Stimulated activated CD4-positive, alpha-beta T cell treated with anti-CD3 and anti-CD28 coated beads, Interleukin-4, amount 100 ng/mL, for 48 hours (primary cell): ENCODE results near the gene IPO5.
"Not testable (repeated sequence)": the region's sequence is repeated elsewhere in the genome, so short reads cannot be mapped to it uniquely, and the experiment has no call there.

Experiments used
- DNase-seq, 2 donors: peaks; one replicate each; pipeline ENCODE4 v3.0.0-alpha.2; 2020; ENCODE audit warnings: low read depth in 2 of 2

Gene IPO5

DNA sequence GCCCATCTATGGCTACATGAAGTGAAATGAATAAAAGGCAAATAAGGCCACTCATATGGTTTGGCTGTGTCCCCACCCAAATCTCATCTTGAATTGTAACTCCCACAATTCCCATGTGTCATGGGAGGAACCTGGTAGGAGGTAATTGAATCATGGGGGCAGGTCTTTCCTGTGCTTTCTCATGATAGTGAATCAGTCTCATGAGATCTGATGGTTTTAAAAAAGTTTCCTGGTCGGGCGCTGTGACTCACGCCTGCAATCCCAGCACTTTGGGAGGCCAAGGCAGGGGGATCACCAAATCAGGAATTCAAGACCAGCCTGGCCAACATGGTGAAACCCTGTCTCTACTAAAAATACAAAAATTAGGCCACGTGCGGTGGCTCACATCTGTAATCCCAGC, 4.2 kb upstream of the IPO5 start:
- not testable (repeated sequence) for DNase-seq

DNA sequence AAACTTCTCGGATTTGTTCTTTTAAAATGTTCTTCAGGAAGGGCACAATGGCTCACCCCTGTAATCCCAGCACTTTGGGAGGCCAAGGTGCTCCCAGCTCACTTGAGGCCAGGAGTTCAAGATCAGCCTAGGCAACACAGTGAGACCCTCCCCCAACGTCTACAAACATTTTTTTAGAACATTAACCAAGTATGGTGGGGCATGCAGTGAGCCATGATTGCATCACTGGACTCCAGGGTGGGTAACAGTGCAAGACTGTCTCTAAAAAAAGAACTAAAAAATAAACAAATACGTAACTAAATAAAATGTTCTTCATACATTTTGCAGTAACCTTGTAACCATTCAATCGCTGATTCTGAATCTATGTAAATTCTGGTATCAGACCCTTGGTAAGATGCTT, 2.1 kb upstream of the IPO5 start:
- DNase-seq, result no peak

DNA sequence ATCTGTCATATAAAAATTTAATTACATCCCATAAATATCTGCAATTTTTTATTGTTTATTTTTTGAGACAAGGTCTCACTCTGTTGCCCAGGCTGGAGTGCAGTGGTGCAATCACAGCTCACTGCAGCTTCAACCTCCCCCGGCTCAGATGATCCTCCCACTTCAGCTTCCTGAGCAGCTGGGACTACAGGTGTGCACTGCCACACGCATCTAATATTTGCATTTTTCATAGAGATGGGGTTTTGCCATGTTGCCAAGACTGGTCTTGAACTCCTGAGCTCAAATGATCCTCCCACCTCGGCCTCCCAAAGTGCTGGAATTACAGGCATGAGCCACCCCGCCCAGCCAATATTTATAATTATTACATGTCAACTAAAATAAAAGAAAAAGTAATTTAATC, 644 bp upstream of the IPO5 start:
- DNase-seq, result not testable (repeated sequence)

DNA sequence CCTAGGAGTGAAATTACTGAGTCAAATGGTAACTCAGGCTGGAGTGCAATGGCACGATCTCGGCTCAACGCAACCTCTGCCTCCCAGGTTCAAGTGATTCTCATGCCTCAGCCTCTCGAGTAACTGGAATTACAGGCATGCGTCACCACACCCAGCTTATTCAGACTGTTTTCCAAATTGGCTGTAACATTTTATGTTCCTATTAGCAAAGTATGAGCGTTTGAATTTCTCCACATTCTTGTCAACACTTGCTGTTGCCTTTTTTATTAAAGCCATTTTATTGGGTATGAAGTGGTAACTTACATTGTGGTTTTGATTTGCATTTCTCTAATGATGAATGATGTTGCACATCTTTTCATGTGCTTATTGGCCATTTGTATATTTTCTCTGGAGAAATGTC, 7.9 kb downstream of the IPO5 start:
- DNase-seq, result no peak

DNA sequence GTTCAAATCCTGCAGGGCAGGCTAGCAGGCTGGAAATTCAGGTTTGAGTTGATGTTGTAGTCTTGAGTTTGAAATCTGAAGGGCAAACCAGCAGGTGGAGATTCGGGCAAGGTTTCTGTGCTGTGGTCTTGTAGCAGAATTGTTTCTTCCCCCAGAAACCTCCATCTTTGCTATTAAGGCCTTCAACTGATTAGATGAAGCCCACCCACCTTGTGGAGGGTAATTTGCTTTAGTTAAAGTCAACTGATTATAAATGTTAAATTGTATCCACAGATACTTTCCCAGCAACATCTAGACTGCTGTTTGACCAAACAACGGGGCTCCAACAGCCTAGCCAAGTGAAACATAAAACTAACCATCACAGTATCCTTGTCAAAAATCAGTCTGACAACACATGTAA, 9.4 kb downstream of the IPO5 start:
- DNase-seq, result no peak

DNA sequence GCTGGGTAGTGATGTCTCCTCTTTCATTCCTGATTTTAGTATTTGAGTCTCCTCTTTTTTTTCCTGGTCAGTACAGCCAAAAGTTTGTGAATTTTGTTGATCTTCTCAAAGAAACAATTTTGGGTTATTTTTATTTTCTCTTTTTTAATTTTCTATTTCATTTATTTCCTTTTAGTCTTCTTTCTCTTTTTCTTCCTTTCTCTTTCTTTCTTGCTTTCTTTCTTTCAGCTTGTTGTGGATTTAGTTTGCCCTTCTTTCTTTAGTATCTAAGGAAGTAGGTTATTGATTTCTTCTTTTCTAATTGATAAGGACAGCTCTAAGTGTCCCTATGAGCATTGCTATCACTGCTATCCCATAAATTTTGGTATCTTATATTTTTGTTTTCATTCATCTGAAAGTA, 13.8 kb downstream of the IPO5 start:
- no peak for DNase-seq

DNA sequence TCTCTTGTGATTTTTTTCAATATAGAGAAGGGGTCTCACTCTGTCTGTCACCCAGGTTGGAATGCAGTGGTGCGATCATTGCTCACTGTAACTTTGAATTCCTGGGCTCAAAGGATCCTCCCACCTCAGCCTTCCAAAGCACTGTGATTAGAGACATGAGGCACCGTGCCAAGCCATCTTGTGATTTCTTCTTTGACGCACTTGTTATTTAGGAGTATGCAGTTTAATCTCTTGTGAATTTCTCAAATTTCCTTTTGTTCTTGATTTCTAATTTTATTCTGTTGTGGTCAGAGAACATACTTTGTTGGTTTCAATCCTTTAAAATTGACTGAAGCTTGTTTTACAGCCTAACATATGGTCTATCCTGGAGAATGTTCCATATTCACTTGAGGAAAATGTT, 14.5 kb downstream of the IPO5 start:
- no peak for DNase-seq

DNA sequence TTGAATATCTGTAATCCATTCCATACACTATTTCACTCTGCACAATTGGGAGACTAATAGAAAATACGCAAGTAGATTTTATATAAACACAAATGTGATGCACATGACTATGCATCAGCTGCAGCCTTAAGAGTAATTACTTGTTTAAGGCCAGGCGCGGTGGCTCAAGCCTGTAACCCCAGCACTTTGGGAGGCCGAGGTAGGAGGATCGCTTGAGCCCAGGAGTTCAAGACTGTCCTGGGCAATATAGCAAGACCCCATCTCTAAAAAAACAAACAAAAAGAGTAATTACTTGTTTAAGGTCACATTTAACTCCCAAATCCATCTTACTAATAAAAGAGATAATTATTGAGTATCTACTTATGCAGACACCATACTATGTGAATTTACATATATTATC, 18.0 kb downstream of the IPO5 start:
- DNase-seq, result no peak

DNA sequence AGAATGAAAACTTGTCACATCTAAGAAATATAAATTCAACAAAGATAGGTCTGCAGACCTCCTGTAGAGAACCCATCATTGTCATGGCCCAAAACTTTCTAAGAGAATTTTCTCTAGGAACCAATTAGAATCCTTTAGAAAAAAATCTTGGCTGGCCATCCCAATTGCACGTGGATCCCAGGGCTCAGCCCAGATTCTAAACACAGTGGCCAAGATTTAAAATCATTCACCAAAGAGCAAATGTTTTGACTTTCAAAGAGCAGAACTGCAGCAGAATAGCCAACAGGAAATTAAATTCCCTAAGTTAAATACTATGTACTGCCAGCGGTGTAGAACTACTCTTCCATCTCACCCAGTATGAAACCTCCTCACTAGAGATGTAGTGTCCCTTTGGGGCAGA, 21.3 kb downstream of the IPO5 start:
- DNase-seq, result no peak

DNA sequence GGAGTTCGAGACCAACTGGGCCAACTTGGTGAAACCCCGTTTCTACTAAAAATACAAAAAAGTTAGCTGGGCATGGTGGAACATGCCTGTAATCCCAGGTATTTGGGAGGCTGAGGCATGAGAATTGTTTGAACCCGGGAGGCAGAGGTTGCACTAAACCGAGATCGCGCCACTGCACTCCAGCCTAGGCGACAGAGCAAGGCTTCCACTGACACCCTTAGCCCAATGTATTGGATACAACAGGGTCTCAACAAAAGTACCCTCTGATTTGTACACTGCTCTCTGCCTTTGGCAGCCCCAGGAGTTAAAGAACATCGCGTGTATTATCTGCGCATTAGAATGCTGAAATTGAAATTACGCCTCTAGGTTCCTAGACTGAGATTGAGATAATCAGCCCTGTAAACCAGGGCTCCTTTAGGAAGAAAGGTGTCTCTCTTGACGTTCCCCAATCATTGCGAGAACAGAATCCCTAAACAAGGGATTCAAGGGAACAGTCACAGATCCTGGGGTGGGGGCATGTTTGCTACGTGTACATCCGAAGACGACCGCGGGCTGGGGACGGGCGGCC, 21.9 kb downstream of the IPO5 start:
- no peak for DNase-seq

DNA sequence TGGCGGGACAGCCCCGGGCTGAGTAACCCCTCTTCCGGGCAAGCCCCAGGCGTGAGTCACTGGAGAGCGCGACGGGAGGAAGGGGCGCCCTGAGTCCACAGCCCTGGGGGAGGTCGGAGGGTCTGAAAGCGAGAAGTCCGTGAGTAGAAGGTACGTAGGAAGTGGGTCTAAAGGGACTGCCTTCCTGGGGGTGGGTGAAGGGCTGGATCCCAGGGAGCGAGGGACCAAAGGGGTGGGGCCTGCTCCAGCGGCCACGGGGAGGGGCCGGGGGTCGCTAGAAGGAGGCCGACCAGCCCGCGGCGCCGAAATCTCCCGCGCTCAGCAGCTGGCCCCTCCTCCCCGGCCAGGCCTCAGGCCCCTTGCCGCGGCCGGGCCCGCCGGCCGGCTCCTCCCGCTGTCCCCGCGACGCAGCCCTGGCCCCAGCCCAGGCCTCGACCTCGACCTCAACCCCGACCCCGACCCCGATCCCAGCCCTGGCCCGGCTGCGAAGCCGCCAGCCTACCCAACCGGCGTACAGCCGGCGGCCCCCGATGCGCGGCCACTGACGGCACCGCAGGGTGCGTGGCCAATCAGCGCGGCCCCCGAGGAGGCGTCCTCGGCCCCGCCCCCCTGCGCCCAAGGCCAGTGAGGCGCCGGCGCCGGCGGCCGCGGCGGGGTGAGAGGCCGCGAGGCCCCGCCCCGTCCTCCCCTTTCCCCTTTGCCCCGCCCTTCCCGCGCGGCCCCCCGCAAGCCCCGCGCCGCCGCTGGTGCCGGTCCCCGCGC, 22.6 kb downstream of the IPO5 start:
- DNase-seq, result peak; percentile 82 to 91

DNA sequence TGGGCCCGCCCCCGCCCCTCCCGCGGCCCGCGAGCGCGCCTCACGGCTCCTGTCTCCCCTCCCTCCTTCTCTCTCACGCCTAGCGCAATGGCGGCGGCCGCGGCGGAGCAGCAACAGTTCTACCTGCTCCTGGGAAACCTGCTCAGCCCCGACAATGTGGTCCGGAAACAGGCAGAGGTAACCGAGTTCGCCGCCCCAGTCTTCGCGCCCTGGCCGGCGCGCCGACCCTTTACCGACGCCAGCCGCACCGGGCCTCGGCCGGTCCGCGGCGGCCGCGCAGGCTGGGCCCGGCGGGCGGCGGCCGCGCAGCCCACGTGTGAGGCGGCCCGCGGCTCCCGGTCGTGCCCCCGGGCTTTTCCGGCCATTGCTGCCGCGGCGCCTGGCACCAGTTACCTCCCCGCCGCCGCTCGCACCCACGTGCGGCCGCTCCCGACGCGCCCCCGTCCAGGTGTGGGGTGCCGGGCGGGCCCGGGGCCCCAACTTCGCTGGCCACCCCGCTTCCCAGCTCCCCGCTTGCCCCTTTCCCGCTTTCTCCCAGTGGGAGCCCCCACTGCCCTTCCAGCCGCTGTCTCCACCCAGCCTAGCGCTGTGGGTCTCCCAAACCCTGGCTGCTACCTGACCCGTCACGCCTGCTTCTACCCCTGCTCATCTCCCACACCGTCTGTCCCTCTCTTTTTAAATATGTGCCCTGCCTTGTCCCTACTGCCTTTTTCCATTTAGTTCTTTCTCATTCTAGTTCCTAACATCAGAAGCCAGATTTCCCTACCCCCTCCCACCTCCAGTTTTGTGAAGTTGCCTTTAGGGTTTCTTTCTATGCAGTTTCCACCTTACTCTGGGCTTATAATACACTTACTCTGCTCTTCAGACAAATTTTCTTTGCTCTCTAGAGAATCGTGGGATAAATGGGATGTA, 23.4 kb downstream of the IPO5 start:
- DNase-seq, result peak; percentile 3 to 16

DNA sequence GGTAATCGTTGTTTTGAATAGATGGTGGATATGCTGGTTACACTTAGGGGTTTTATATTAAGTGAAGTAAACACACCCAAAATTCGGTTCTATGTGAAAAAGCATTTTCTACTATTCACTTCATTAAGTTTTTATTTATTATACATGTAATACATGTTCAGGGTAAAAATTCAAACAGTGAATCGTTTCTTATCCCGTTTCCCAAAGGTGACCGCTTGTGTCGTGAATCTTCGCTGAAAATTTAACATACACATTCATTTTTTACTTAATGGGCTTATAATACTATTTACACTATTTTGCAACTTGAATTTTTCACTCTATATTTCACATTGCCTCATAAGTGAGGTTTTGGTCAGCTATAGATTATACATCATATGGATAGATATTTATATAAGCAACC, 24.5 kb downstream of the IPO5 start:
- DNase-seq, result no peak

DNA sequence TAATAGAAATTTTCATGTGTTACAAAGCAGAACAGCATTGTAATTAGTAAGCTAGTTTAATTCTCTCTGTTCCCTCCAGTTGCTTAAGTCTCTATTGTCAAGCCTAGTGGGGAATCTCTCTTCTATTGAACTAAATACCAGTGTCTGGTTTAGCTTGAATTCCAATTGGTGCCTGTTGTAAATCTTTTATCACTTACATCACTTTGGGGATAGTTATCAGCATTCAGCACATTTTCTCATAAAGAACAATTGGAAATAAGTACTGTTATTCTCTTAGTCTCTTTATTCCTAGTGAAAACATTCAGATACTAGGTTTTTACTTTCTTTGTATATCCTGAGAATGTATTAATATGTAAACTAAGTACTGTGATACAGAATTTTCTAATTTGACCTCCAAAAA, 25.2 kb downstream of the IPO5 start:
- no peak for DNase-seq

DNA sequence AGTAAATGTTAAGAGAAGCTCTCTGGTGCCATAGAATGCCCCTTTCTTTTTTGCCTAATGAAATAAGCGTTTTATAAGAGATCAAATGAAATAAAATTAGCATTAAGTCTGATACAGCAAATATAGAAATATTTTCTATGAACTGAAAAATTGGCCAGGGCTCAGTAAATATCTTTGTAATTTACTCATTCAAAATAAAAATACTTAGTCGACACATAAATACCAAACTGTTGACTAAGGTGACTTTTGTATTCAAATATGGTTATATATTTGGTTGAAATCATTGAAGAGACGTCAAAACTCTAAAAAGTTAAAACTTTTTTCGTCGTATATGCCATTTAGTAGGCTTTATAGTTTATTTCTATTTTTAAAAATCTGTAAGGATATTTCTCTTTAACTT, 25.6 kb downstream of the IPO5 start:
- no peak for DNase-seq

DNA sequence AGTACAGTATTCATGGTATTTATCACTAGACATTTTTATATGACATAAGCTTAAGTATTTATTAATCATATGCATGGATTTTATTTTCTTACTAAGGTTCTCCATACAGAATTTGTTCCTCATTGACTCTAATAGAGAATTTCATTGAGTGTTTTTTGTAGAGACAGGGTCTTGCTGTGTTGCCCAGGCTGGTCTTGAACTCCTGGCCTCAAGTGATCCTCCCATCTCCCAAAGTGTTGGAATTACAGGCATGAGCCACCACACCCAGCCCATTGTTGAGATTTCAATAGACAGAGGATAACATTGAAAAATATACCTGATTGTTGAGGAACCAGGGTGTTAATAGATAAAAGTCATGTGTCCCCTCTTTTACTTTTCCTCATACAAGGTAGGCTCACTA, 26.1 kb downstream of the IPO5 start:
- no peak for DNase-seq

DNA sequence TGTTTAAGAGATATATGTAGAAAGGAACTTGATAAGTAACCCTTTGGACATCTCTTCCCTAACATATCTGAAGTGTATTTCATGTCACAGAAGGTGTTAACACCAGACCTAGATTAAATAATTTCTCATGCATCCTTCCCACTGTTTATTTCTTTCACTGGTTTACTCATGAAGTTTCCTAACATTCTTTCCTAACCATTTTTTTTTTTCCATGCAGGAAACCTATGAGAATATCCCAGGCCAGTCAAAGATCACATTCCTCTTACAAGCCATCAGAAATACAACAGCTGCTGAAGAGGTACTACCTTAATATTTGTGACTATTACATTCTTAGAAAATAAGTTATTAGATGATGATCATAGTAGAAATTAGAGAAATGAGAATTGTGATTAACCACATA, 28.8 kb downstream of the IPO5 start:
- no peak for DNase-seq

DNA sequence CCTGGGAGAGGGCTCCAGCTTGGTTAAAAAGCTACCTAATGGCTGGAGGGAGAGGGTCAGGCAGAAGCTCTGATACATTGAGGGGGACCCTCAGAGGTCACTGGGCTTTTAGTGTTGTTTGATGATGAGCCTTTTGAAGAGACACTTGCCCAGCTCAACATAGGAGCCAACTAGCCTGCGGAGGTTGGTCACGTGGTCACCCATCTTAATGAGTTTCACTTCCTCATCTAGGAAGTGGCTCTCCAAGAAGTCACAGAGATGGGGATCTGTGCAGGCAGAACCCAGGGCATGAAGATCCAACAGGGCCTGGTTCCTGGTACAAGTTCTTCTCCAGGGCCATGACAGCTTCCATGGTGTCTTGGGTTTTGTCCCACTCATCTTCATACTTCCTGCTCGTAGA, 33.4 kb downstream of the IPO5 start:
- DNase-seq, result no peak

DNA sequence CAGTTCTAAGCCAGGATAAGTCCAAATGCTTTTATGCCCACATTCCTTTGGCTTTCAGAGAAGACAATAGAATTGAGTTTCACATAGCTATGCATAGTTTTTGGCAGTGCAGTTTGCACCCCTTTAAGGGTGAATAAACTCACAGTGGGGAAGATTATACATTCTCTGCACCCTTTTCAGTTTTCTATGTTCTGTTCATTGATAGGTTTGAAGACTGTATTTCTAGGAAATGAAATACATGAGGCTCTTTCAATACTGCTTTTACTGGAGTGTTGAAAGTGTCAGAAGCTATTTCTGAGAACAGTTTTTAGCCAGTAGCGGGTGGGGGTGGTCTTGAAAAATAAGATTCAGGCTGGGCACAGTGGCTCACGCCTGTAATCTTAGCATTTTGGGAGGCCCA, 46.2 kb downstream of the IPO5 start:
- DNase-seq, result no peak

DNA sequence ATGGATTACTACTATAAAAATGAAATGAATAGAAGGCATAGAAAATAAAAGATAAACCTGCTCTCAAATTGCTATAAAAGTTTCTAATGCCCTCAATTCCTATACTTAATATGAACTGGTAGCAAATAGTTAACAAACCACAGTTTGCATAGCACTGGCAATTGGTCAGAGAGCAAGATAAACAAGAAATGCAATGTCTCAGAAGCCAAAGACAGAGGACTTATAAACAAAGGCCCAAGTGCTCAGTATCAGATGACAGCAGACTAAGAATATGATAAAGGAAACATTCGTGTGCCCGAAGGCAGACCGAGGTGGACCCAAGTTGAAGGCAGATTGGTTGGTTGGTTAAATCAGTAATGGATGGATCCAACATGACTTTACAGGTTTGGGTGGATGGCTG, 50.6 kb downstream of the IPO5 start:
- DNase-seq, result no peak

DNA sequence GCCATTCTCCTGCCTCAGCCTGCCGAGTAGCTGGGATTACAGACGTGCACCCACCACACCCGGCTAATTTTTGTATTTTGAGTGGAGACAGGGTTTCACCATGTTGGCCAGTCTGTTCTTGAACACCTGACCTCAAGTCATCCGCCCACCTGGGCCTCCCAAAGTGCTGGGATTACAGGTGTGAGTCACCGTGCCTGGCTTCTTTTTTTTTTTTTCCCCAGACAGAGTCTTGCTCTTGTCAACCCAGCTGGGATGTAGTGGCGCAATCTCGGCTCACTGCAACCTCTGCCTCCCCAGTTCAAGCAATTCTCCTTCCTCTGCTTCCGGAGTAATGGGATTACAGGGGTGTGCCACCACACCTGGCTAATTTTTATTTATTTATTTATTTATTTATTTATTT, 51.5 kb downstream of the IPO5 start:
- not testable (repeated sequence) for DNase-seq

DNA sequence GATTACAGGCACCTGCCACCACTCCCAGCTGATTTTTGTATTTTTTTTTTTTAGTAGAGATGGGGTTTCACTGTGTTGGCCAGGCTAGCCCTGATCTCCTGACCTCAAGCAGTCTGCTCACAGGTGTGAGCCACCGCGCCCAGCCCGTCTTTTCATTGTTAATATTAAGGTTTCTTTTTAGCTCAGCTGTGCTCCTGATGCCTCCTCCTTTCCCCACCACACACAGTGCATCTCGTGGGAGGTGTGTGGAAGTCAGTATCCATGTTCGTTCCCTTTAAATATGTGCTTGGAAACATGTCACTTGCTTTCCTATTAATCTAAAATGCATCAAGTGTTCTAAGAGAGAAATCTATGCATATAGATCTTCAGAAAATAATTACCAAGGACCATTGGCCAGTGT, 53.5 kb downstream of the IPO5 start:
- no peak for DNase-seq

DNA sequence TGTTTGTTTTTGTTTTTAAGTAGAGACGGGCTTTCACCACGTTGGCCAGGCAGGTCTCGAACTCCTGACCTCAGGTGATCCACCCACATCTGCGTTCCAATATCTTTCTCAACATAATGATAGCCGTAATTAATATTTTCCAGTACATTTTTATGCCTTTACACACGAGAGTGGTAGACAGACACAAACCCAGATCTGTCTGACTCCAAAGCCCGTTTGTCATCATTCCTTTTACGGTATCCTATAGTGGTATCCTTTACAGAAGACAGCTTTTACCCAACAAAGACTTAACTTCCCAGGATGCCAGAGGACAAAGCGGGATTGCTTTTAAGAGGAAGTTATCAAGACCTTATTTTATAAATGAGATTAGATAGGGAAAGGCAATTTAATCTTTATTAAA, 59.8 kb downstream of the IPO5 start:
- DNase-seq, result no peak
